Measurements from ENCODE around the gene ACE.

Gene ACE

DNA sequence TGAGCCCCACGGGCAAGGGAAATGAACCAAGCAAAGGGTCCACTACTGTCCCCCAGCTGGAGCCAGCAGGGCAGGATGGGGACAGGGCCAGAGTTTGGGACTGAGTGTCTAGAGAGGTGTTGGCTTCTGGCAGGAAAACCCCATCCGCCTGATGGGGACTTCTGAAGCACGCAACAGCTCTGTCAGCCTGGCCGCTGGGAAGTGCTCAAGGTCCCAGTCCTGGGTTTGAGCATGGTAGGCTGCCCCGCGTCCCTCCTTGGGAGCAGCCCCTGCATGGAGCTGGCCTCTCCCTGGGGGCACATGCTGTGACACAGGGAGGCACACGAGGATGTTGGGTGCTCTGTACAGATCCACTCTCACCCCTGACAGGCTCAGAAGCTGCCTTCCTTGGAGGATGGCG, 14.6 kb downstream of the ACE start:
- no peak for DNase-seq (ENCODE audit: low spot score)

- no peak for DNase-seq (ENCODE audit: low spot score)
Measured at GRCh38 chr17:63491977-63492618, 15.2 kb downstream of the ACE start.

- no peak for DNase-seq (ENCODE audit: low spot score)
Measured at GRCh38 chr17:63492940-63493339, 16.1 kb downstream of the ACE start.

DNA sequence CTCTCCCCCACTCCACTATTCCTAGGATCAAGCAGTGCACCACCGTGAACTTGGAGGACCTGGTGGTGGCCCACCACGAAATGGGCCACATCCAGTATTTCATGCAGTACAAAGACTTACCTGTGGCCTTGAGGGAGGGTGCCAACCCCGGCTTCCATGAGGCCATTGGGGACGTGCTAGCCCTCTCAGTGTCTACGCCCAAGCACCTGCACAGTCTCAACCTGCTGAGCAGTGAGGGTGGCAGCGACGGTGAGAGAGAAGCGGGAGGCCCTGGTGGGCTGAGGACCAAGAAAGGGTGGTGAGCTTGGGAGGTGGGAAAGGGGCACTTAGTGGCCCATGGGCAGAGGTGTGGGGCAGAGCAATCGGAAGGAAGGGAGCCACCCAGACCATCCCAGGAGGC, 16.6 kb downstream of the ACE start:
- no peak for DNase-seq (ENCODE audit: low spot score)

- no peak for DNase-seq (ENCODE audit: low spot score)
Measured at GRCh38 chr17:63494300-63494928, 17.6 kb downstream of the ACE start.

GRCh38 chr17:63495491-63495890, 18.6 kb downstream of the ACE start:
- DNase-seq (ENCODE audit: low spot score) = no peak

DNA sequence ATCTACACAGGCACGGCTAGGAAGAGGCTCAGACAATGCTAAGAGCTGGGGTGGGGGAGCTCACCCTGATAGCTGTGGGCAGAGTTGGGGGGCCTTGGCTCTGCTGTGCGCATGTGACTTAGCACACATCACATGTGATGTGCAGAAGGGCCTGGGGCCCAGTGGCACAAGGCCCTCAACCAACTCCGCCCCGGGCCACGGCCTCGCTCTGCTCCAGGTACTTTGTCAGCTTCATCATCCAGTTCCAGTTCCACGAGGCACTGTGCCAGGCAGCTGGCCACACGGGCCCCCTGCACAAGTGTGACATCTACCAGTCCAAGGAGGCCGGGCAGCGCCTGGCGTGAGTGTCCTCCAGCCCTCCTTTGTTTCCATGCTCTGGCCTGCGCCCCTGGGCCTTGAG, 19.3 kb downstream of the ACE start:
- DNase-seq (ENCODE audit: low spot score) = no peak

GRCh38 chr17:63496663-63497400, 20.0 kb downstream of the ACE start:
- no peak for DNase-seq (ENCODE audit: low spot score)

GRCh38 chr17:63497708-63498483, 21.0 kb downstream of the ACE start:
- DNase-seq (ENCODE audit: low spot score) = no peak

- DNase-seq (ENCODE audit: low spot score) = no peak
Measured at GRCh38 chr17:63498626-63499195, 21.9 kb downstream of the ACE start.

GRCh38 chr17:63500543-63501390, 23.9 kb downstream of the ACE start:
- DNase-seq (ENCODE audit: low spot score) = no peak

DNA sequence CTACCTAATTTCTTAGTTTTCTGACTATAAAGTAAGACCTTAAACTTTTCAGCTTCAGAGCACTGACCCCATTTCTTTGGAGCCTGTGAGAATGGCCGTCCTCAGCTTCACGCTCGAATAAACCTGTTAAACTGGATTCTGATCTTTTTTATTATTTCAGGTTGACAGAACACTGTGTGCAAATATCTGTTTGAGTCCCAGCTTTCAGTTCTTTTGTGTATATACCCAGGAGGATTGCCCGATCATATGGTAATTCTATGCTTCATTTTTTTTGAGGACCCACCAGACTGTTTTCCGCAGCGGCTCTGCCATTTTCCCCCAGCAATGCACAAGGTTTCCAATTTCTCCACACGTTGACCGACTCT, 26.5 kb downstream of the ACE start:
- no peak for DNase-seq (ENCODE audit: low spot score)

DNA sequence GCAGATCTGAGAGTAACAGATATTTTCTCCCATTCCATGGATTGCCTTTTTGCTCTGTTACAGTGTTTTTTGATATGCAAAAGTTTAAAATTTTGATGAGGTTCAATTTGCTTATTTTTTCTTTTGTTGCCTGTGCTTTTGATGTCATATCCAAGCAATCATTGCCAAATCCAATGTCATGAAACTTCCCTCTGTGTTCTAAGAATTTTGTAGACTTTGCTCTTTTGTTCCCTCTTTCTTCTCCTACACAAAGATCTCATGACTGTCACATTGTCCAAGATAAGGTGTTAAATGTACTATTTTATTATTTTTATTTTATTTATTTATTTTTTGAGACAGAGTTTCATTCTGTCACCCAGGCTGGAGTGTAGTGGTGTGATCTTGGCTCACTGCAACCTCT, 27.4 kb downstream of the ACE start:
- DNase-seq (ENCODE audit: low spot score) = no peak

DNA sequence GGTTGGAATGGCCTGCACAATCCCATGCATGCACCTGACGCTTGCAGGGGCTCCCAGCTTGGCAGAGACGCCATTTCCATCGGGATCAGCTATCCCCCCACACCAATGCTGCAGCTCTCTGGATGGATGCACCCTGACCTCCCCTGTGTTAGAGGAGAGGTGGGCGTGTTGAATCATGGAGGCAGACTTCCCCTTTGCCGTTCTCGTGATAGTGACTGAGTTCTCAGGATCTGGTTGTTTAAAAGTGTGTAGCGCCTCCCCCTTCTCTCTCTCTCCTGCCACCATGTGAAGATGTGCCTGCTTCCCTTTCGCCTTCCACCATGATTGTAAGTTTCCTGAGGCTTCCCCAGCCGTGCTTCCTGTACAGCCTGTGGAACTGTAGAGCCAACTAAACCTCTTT, 28.5 kb downstream of the ACE start:
- no peak for DNase-seq (ENCODE audit: low spot score)

DNA sequence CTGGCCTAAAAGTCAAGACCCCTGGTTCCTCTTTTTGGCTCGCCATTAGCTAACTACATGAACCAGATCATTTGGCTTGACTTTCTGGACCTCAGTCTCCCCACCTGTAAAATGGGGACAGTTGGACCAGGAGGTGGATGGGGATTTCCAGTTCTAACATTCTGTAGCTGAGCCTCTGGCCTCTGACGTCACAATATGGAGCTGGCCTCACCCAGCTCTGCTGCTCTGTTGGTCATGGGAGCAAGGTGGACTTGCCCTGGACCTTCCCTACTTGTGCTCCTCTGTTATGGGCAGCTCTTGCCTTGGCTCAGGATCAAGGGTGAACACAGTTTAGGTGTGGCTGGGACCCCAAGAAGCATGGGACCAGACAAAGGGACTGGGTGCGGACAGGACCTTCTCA, 29.8 kb downstream of the ACE start:
- no peak for DNase-seq (ENCODE audit: low spot score)

DNA sequence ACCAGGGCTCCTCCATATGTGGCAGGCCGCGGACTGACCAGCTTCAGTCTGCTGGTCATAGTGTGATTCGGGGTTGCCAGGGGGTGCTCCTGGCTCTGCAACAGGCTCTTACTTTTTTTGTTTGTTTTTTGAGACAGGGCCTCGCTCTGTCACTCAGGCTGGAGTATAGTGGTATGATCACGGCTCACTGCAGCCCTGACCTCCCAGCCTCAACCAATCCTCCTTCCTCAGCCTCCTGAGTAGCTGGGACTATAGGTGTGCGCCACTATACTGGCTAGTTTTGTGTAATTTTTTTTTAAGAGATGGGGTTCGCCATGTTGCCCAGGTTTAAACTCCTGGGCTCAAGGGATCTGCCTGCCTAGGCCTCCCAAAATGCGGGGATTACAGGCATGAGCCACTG, 34.5 kb downstream of the ACE start:
- DNase-seq (ENCODE audit: low spot score) = no peak

DNA sequence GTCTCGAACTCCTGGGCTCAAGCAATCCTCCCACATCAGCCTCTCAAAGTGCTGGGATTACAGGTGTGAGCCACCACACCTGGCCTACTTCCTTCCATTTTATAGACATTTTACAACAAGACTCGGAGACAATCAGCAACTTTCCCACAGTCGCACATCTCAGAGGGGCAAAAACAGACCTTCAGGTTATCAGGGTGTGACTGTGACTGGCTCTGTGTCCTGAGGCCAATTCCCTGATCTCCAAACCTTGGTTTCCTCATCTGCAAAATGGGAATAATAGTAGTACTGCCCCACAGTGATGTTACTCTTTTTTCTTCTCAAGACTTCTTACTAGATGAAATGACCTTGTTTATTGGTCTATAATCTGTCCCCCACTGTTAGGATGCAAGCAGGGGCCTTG, 35.5 kb downstream of the ACE start:
- DNase-seq (ENCODE audit: low spot score) = no peak

- no peak for DNase-seq (ENCODE audit: low spot score)
Measured at GRCh38 chr17:63512896-63513644, 36.2 kb downstream of the ACE start.

DNA sequence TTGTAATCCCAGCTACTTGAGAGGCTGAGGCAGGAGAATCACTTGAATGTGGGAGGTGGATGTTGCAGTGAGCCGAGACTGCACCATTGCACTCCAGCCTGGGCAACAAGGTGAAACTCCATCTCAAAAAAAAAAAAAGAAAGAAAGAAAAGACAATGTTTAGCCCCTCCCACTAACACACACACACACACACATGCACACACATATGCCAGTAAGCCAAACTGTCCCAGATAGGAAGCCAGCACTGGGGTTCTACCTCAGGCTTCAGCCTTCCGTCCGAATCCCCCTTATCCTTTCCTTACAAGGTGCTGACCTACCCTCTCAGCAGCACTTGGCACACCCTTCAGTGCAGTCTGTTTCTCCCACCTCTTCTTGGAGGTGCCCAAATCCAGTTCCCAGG, 37.6 kb downstream of the ACE start:
- no peak for DNase-seq (ENCODE audit: low spot score)

DNA sequence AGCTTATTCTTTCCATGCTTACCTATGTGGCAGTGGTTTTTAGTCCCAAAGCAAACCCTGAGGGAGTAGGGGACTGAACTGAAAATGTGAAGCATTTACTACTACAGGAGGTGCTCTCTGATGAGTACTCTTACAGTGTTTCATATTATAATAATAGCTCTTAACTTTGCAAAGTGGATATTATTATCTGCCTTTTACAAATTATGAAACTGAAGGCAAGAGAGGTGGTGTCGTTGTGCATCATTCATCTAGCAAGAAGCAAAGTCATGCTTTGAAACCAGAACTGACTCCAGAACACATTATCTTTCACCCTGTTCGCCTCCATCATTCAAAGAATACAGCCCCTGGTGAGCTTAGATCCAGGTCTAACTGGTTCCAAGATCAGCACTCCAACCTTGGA, 38.1 kb downstream of the ACE start:
- no peak for DNase-seq (ENCODE audit: low spot score)

GRCh38 chr17:63515426-63515825, 38.6 kb downstream of the ACE start:
- DNase-seq (ENCODE audit: low spot score) = no peak
